Hematopoietic multipotent progenitor cell (in vitro differentiated cells): ENCODE results near the gene ASB10. TPM values are rescaled to one million over a fixed set of nuclear protein-coding genes. Genes with fewer than 3 reads are reported as not detected.

Experiments used
- DNase-seq, 3 donors: peaks; one replicate each; pipeline ENCODE4 v3.0.0-alpha.2; 2011 to 2015; ENCODE audit warnings: low read depth in 2 of 3, low spot score in 2 of 3
- total RNA-seq: library from RNA; depleted of rRNA; stranded (reverse); fragments of >200 nt; gene quantifications from one replicate; pipeline ENCODE4 v1.2.3, GENCODE V29; 2012

The ASB10 gene
- total RNA-seq, 1 donor = not detected

- DNase-seq = no peak
Measured at GRCh38 chr7:151210087-151210854, 23.2 kb upstream of the ASB10 start, which contains the start of gene H2BK1. Gene H2BK1 (minus strand): TSS chr7:151210488. CDS start chr7:151210318, 170 bp downstream.

DNA sequence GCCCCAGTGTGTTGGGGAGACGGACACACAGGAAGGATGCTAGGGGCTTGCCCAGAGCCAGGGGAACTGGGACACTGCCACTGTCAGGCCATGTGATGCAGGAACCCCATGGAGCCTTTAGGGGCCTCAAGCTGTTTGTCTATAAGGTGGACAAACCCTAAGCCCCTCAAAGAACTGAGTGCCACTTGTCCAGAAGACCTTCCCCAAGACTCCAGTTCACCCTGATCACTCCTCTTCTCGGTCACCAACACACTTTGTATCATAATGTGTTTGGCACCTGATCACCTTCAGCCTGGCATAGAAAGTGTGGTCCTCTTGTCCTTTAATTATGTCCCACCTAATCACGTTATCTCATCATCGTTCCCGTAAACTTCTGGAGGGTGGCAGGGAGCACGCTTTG, 22.5 kb upstream of the ASB10 start:
- DNase-seq = no peak

DNA sequence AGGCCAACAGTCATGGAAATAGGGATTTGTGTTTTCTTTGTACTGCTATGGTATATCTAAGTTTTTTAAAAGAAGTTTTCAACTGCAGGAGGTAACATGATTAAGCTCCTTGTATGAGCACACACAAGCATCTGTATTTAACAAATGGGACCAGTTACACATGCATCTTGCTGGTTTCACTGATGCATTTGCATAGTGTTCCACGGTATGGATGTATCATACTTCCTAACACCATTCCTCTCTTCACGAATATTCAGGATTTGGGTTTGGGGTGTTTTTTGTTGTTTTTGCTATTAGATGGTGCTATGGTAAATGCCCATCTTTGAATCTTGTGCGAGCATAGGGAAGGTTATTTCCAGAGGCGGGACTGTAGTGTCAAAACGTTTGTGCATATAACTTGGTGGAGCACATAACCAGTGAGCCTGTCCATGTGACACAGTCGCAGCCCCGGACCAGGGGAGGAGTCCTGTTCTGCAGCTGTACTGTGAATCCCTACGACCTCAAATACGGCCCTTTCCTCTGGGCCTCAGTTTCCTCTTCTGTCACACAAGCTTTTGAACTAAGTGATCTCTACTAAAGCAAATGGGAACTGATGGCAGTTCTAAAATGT, 21.3 kb upstream of the ASB10 start:
- DNase-seq = no peak

GRCh38 chr7:151207804-151208203, 20.8 kb upstream of the ASB10 start:
- DNase-seq = no peak

DNA sequence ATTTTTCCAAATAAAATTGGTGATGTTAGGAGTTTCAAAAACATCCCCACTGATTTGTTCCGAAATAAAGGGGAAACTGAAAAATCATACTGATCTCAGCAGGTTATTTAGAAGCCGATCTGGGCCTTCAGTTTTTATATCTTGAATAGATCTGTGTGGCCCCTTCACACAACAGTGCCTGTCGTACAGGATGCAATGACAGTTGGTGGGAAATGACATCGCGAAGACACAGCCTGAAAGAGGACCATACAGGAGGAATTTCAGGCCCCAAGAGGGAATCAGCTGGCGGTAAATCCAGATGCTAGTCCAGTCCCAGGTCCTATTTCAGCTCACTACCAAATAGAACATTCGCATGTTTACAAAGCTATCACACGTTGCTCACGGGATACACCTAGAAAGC, 20.3 kb upstream of the ASB10 start:
- no peak for DNase-seq

DNA sequence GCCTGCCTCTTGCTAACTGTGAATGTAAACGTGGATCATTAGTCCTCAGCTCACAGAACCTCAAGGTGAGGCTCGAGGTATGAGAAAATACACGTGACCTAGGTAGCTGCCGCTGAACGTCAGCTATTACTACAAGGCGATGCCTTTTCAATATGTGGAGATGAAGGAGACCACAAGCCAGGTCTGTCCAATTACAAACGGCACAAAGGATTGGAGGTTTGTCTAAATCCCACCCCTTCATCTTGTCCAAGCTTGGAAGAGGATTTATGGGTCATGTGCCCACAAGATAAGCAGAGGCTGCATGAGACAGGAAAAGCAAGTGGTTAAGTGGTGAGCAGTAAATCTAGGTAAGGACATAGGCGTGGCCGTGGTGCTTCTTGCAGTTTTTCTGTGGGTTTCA, 19.9 kb upstream of the ASB10 start:
- DNase-seq = peak; percentile 22 to 95 (median 85)

DNA sequence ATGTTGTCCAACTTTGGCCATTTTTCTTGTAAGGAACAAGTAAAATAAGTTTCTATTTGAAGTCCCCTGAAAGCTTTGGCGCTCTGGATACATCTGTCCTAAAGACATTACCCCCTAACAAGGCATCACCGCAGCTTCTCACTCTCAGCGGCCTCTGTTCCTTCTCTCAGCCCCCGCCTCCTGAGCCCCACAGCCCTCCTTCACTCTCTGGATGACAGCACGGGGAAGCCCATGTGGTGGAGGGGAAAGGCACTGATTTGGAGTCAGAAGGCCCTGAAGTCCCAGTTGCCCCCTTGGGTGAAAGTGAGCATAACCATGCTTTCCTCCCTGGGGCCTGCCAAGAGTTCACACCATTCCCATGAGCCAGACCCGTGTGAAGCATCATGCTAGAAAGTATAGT, 18.7 kb upstream of the ASB10 start:
- peak in 1 of 3 donors; percentile 42 for DNase-seq

DNA sequence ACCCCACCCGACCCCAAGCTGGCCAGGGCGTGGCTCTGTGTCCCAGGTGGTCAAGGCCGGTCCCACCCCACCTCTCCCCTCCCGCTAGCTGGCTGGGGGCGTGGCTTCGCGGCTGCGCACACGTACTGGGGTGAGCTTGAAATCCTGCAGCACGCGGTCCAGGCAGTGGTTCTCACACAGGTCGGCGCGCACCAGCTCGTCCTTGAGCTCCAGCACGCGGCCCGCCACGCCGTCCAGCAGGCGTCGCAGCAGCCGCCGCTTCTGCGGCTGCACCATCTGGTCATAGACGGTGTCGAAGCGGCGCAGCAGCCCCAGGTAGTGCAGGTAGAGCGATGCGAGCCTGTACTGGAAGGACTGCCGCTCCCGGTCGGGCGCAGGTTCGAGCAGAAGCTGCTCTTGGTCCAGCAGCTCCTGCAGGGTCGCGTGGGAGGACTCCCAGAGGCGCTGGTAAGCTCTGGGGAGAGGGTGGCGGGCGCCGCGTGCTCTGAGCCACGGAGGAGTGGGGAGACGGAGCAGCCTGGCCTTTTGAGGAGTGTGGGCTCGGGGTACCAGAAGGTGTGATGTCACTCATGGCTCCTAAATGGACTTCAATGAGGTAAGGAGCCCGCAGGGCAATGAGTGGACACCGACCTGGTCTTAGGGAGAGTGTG, 17.5 kb upstream of the ASB10 start:
- DNase-seq = no peak

GRCh38 chr7:151202836-151203235, 15.8 kb upstream of the ASB10 start:
- DNase-seq = no peak

GRCh38 chr7:151201751-151202150, 14.7 kb upstream of the ASB10 start:
- no peak for DNase-seq

GRCh38 chr7:151201344-151201743, 14.3 kb upstream of the ASB10 start:
- DNase-seq = no peak

DNA sequence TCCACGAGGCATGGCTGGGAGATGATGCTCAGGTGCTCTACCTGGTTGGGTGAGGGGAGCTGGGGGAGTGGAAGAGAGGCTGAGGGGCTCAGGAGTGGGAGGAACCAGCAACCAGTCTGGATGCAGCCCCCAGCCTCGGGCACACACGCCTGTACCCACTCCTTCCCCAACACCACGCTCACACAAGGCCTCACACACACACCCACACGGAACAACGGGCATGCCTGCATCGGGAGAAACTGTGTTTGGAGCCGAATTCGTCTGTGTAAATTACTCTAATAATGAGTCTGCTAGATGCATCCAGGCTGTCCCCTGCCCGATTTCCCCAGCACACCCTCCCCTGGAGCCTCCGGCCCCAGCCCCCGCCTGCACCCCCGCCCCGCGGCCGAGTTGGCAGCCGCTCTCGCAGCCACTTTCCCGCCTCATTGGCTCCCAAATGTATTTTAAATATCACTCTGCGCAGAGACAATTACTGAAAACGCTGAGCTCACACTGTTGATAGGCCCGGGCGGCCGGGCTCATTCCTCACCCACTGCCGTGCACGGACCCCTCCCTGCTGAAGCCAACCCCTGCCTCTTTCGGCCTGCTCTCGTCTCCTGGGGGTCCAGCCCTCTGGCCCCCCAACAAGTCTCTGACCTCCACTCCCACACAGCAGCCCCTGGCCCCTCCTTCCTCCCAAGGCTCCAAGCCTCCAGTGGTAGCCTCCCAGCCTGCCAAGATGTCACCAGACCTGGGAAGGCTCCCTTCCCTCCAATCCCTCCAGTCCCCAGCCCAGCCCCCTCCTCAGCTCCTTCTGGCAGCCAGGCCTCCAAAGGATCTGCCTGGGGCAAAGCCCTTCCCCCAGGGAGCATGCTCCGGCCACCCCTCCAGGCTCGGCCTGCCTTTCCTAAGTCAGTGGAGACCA, 12.1 kb upstream of the ASB10 start:
- no peak for DNase-seq

GRCh38 chr7:151197932-151198331, 10.9 kb upstream of the ASB10 start:
- DNase-seq = no peak

DNA sequence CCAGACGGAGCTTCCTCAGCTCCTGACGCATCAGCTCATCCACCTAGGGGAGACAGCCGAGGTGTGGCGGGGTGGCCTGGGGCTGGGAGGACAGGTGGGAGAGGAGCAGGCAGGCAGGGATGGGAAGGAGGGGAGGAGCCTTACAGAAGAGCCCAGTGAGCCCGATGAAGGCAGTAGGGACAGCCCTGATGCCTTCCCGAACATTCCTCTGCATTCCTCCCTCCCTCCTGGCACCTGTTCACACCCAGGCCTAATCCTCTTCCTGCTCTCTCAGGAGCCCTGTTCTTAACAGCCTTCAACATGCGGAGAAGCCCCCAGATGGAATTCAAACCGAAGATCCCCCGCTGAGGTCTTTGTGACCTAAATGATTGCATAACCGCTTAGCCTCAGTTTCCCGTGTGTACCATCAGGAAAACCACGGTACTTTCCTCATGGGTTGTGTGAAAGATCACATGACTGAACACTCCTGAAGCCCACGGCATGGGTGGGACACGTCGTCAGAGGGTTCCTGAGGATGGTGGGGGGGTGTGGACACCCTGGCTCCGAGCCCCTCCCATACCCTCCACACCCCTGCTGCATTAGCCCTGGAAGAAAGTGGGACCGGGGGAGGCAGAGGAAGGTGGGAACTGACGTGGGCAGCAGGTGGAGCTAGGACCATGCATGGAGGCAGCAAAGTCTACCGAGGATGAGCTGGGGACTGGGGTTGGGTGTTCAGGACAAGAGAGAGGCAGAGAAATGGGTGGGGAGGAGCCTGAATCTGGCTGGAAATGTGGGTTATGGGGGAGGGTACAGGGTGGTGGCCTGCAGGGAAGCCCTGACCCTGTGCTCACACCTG, 8.8 kb upstream of the ASB10 start:
- no peak for DNase-seq

- DNase-seq = no peak
Measured at GRCh38 chr7:151194188-151194587, 7.1 kb upstream of the ASB10 start.

DNA sequence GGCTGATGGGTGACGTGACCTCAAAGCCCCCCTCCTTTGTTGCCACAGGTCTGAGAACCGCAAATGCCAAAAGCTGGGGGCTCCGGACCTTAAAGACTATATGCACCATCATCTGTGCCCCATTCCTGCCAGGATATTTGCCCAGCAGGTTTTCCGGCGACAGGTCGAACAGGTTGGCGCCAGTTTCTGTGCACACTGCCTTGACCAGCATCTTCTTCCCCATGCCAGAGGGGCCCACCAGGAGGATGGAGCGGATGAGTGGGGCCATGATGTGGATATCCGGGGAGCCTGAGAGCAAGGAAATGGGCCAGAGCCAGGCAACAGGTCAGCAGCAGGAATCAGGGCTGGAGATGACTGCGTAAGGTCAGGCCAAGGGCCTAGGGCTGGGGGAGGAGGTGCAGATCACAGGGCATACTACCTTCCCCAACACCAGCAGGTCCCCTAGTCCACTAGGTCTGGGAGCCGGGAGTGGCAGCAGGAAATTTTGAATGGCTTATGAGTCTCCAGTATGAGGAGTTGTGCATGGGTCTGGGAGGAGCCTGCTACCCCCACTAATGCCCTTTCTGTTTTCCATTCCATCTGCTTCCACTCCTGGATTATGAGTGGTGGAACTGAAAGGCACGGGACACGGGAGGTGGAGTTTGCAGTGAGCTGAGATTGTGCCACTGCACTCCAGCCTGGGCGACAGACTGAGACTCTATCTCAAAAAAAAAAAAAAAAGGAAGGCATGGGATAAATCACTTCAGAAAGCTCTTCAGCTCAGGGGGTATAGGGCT, 6.3 kb upstream of the ASB10 start:
- DNase-seq = no peak

DNA sequence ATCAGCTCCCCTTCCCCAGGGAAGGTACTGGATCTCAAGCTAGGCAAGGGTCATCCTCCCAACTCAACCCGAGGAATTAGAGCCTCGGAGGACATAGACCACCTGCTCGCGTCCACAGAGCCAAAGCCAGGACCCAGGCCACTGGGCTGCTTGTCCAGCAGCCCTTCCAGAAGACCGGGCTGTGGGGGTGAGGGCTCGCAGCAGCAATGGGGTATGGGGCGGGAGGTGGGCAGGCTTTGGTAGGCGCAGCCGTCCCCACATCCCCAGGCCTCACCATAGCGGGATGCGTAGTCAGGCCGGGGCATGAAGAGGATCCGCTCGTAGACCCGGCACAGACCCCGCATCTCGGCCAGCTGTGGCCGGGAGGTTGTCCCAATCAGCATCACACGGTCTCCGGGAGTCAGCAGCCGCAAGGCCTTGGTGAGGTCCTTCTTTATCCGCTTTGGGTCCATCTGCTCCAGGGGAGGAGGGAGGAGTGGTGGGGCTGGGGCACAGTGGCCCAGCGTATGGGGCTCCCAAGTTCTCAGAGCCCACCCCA, 5.0 kb upstream of the ASB10 start:
- no peak for DNase-seq

- DNase-seq = no peak
Measured at GRCh38 chr7:151191544-151191943, 4.5 kb upstream of the ASB10 start.

GRCh38 chr7:151189038-151189437, 2.0 kb upstream of the ASB10 start:
- no peak for DNase-seq
